Measurements from ENCODE around the gene SLC34A2. TPM values are rescaled to one million over a fixed set of nuclear protein-coding genes. Genes with fewer than 3 reads are reported as not detected.

SLC34A2 gene
- total and polyA plus RNA-seq, 2 of the 8 experiments (the other 6 are each of a cell fraction or from before 2014, with no cell fraction given), result 2.2 to 2.9 TPM

GRCh38 chr4:25672756-25673155 is 17.1 kb downstream of the SLC34A2 start:
- no peak overlapping the region for H2BK15ac ChIP-seq (ENCODE audit: low read length)
- 97% methylated on average over 5 of the region's 5 CpGs; no CpG with 5 or more reads in 1 of the 2 experiments for WGBS, 2 experiments (ENCODE audit: extremely low coverage in 1 of 2, insufficient coverage in 1 of 2, insufficient read length in 1 of 2, insufficient replicate concordance in 2 of 2, low coverage in 1 of 2, low lambda C conversion rate in 2 of 2, missing lambda C conversion rate in 1 of 2)
- H3K36me3 ChIP-seq (ENCODE audit: control insufficient read depth in 2 of 4, insufficient read depth in 4 of 4, low read length in 3 of 4), result no peaks in the 10 kb centered on the region
- H3K4me2 ChIP-seq (ENCODE audit: insufficient read depth in 1 of 2, low read depth in 2 of 2, low read length in 2 of 2), result no peak overlapping the region
- H3K27me3 ChIP-seq (replicated peaks in 1 of 4; ENCODE audit: control insufficient read depth in 3 of 4, extremely low read depth in 1 of 4, insufficient read depth in 3 of 4, low read length in 3 of 4), result no peaks in the 10 kb centered on the region
- H3K4me3 ChIP-seq (ENCODE audit: extremely low read depth in 1 of 4, insufficient read depth in 2 of 4, low read depth in 3 of 4, low read length in 4 of 4), result no peak overlapping the region
- no peak overlapping the region for H3K27ac ChIP-seq (ENCODE audit: low read depth, low read length)
- TF ChIP-seq CHD2 (IDR thresholded peaks at IDR 0.05; ENCODE audit: low read length), result no peak
- TF ChIP-seq BCL11A (IDR thresholded peaks at IDR 0.05; ENCODE audit: low read depth in 2 of 2, low read length in 2 of 2), result no peak
- no peak for TF ChIP-seq HDAC6 (IDR thresholded peaks at IDR 0.05; ENCODE audit: low read depth, low read length)
- no peaks in the 10 kb centered on the region for H3K4me1 ChIP-seq (replicated peaks in 1 of 4; ENCODE audit: control insufficient read depth in 3 of 4, insufficient read depth in 4 of 4, low read length in 3 of 4)
- ChIA-PET CTCF (ENCODE audit: partially characterized antibody) (no interaction called here), POLR2A (ENCODE audit: partially characterized antibody) (no interaction called here)
- H3K9ac ChIP-seq (replicated peaks in 1 of 4; ENCODE audit: extremely low read depth in 1 of 4, low read depth in 3 of 4, low read length in 3 of 4), result no peak overlapping the region
- FAIRE-seq, result no peak
- H3K56ac ChIP-seq (replicated peaks; ENCODE audit: insufficient read length, low read depth, low read length), result no peak overlapping the region
- no peak overlapping the region for H2AFZ ChIP-seq (ENCODE audit: low read length)
- no peaks in the 10 kb centered on the region for H3K23me2 ChIP-seq (ENCODE audit: low read depth, low read length)
- H3K18ac ChIP-seq (ENCODE audit: extremely low read depth, low read length), result no peak overlapping the region
- no peaks in the 10 kb centered on the region for H4K20me1 ChIP-seq (replicated peaks in 1 of 2; ENCODE audit: control insufficient read depth in 1 of 2, insufficient read depth in 2 of 2, low read length in 2 of 2)
- no peak overlapping the region for H3K14ac ChIP-seq (ENCODE audit: insufficient read length)
- H4K91ac ChIP-seq (replicated peaks; ENCODE audit: insufficient read length, low read length), result no peak overlapping the region
- no peak overlapping the region for H2BK12ac ChIP-seq (ENCODE audit: low read depth, low read length)
- no peaks in the 10 kb centered on the region for H3K79me1 ChIP-seq (ENCODE audit: low read depth, low read length)
- H4K8ac ChIP-seq (ENCODE audit: extremely low read depth, insufficient read depth, low read length), result no peak overlapping the region; the same call in 1 of the 2 replicates
- H3K79me2 ChIP-seq (ENCODE audit: control insufficient read depth in 1 of 2, insufficient read depth in 2 of 2, low read length in 2 of 2), result no peaks in the 10 kb centered on the region
- no peak overlapping the region for H2BK20ac ChIP-seq (ENCODE audit: low read length)
- H3K9me3 ChIP-seq (ENCODE audit: insufficient read depth in 2 of 2, low read depth in 1 of 2, low read length in 1 of 2), result no peaks in the 10 kb centered on the region
- no peak overlapping the region for H2AK5ac ChIP-seq (ENCODE audit: low read depth, low read length)
- no peak overlapping the region for H3K23ac ChIP-seq (ENCODE audit: insufficient read length)
- H2BK5ac ChIP-seq (ENCODE audit: low read depth, low read length), result no peak overlapping the region
- no peak overlapping the region for H3K4ac ChIP-seq (replicated peaks; ENCODE audit: insufficient read length, low read depth, low read length)
- H2BK120ac ChIP-seq (replicated peaks; ENCODE audit: low read depth, low read length), result no peak overlapping the region
- DNase-seq (ENCODE audit: low read depth in 1 of 2, low spot score in 2 of 2), result no peak
- H4K5ac ChIP-seq (ENCODE audit: insufficient read length, low read depth, low read length), result no peak overlapping the region

Measured in H1 (cell line).